ENCODE data around the gene SUOX. TPM values are rescaled to one million over a fixed set of nuclear protein-coding genes. Genes with fewer than 3 reads are reported as not detected.
"Not testable (repeated sequence)": the region's sequence is repeated elsewhere in the genome, so short reads cannot be mapped to it uniquely, and the experiment has no call there.

SUOX gene
- total and polyA plus RNA-seq, 2 donors (not counting 1 experiment from before 2014, with no cell fraction given) = 11.1 to 11.6 TPM

DNA sequence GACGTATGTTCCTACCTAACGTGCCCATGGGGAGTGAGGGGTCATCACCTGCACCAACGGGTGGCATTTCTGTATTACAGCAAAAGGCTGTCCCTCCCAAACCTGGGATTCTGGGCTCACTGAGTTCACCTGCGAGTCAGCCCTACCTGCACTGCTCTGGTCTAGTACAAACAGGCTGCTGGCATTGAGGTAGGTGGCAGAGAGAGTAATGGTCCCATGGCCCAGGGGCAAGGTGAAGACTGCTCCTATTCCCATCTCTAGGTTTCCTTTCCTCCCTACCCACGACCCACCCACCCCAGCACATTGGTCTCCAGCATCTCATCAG is 421 bp downstream of the SUOX start:
- Histone ChIP-seq H2AFZ (ENCODE audit: low read length) (peak overlapping the region; percentile 79), H4K20me1 (ENCODE audit: control insufficient read depth, extremely low read depth, insufficient read depth, low read length) (no peaks in the 10 kb centered on the region), H3K79me2 (ENCODE audit: control insufficient read depth, insufficient read depth, low read length) (peaks cover 2% of the 10 kb centered on the region), H3K4me2 (ENCODE audit: extremely low read depth, insufficient read depth, low read length) (peak overlapping the region; percentile 96), H3K27me3 (ENCODE audit: control insufficient read depth, insufficient read depth, low read length) (no peaks in the 10 kb centered on the region), H3K9me3 (ENCODE audit: control insufficient read depth, insufficient read depth, low read depth, low read length) (no peaks in the 10 kb centered on the region), H3K9ac (ENCODE audit: insufficient read depth, low read length) (peak overlapping the region; percentile 60), H3K4me1 (ENCODE audit: control insufficient read depth, extremely low read depth, insufficient read depth, low read length) (no peaks in the 10 kb centered on the region), H3K27ac (ENCODE audit: insufficient read depth, low read length) (peak overlapping the region; percentile 51), H3K36me3 (ENCODE audit: control insufficient read depth, insufficient read depth, low read length) (peaks cover 1% of the 10 kb centered on the region), H3K4me3 (replicated peaks in 1 of 4; ENCODE audit: control extremely low read depth in 1 of 4, insufficient read depth in 1 of 4, low read depth in 3 of 4, low read length in 4 of 4) (peak overlapping the region; percentile 65 to 97 (median 93))
- no peak for DNase-seq (ENCODE audit: low read depth in 2 of 2)
- TF ChIP-seq EZH2 (IDR thresholded peaks at IDR 0.05; ENCODE audit: low read length, missing control alignments) = no peak
- TF ChIP-seq, protein P1, sequence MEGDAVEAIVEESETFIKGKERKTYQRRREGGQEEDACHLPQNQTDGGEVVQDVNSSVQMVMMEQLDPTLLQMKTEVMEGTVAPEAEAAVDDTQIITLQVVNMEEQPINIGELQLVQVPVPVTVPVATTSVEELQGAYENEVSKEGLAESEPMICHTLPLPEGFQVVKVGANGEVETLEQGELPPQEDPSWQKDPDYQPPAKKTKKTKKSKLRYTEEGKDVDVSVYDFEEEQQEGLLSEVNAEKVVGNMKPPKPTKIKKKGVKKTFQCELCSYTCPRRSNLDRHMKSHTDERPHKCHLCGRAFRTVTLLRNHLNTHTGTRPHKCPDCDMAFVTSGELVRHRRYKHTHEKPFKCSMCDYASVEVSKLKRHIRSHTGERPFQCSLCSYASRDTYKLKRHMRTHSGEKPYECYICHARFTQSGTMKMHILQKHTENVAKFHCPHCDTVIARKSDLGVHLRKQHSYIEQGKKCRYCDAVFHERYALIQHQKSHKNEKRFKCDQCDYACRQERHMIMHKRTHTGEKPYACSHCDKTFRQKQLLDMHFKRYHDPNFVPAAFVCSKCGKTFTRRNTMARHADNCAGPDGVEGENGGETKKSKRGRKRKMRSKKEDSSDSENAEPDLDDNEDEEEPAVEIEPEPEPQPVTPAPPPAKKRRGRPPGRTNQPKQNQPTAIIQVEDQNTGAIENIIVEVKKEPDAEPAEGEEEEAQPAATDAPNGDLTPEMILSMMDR (conservative IDR thresholded peaks at IDR 0.05 in 1 of 2, IDR thresholded peaks at IDR 0.05 in 1 of 2; ENCODE audit: low read depth in 1 of 2, low read length in 2 of 2) = no peak

DNA sequence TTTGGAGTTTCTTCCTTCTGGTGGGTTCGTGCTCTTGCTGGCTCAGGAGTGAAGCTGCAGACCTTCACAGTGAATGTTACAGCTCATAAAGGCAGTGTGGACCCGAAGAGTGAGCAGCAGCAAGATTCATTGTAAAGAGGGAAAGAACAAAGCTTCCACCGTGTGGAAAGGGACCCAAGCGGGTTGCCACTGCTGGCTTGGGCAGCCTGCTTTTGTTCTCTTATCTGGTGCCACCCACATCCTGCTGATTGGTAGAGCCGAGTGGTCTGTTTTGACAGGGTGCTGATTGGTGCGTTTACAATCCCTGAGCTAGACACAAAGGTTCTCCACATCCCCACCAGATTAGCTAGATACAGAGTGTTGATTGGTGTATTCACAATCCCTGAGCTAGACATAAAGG is 2.4 kb downstream of the SUOX start:
- not testable (repeated sequence) for DNase-seq (ENCODE audit: low read depth in 2 of 2); H3K79me2 ChIP-seq (ENCODE audit: control insufficient read depth, insufficient read depth, low read length); H3K9ac ChIP-seq (ENCODE audit: insufficient read depth, low read length); H3K9me3 ChIP-seq (ENCODE audit: control insufficient read depth, insufficient read depth, low read depth, low read length); H3K36me3 ChIP-seq (ENCODE audit: control insufficient read depth, insufficient read depth, low read length); H4K20me1 ChIP-seq (ENCODE audit: control insufficient read depth, extremely low read depth, insufficient read depth, low read length); H3K27ac ChIP-seq (ENCODE audit: insufficient read depth, low read length); H3K4me1 ChIP-seq (ENCODE audit: control insufficient read depth, extremely low read depth, insufficient read depth, low read length); H3K27me3 ChIP-seq (ENCODE audit: control insufficient read depth, insufficient read depth, low read length); H3K4me3 ChIP-seq (replicated peaks in 1 of 4; ENCODE audit: control extremely low read depth in 1 of 4, insufficient read depth in 1 of 4, low read depth in 3 of 4, low read length in 4 of 4); H3K4me2 ChIP-seq (ENCODE audit: extremely low read depth, insufficient read depth, low read length); H2AFZ ChIP-seq (ENCODE audit: low read length)

DNA sequence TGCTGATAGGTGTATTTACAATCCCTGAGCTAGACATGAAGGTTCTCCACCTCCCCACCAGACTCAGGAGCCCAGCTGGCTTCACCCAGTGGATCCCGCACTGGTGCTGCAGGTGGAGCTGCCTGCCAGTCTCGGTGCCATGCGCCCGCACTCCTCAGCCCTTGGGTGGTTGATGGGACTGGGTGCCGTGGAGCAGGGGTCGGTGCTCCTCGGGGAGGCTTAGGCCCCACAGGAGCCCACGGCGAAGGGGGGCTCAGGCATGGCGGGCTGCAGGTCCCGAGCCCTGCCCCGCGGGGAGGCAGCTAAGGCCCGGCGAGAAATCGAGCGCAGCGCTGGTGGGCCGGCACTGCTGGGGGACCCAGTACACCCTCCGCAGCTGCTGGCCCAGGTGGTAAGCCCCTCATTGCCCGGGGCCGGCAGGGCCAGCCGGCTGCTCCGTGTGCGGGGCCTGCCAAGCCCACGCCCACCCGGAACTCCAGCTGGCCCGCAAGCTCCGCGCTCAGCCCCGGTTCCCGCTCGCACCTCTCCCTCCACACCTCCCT is 3.0 kb downstream of the SUOX start:
- H3K36me3 ChIP-seq (ENCODE audit: control insufficient read depth, insufficient read depth, low read length); H3K27me3 ChIP-seq (ENCODE audit: control insufficient read depth, insufficient read depth, low read length); DNase-seq (ENCODE audit: low read depth in 2 of 2); H3K4me1 ChIP-seq (ENCODE audit: control insufficient read depth, extremely low read depth, insufficient read depth, low read length); H2AFZ ChIP-seq (ENCODE audit: low read length); H4K20me1 ChIP-seq (ENCODE audit: control insufficient read depth, extremely low read depth, insufficient read depth, low read length); H3K9ac ChIP-seq (ENCODE audit: insufficient read depth, low read length); H3K27ac ChIP-seq (ENCODE audit: insufficient read depth, low read length); H3K9me3 ChIP-seq (ENCODE audit: control insufficient read depth, insufficient read depth, low read depth, low read length); H3K4me3 ChIP-seq (replicated peaks in 1 of 4; ENCODE audit: control extremely low read depth in 1 of 4, insufficient read depth in 1 of 4, low read depth in 3 of 4, low read length in 4 of 4); H3K4me2 ChIP-seq (ENCODE audit: extremely low read depth, insufficient read depth, low read length); H3K79me2 ChIP-seq (ENCODE audit: control insufficient read depth, insufficient read depth, low read length): not testable (repeated sequence)

DNA sequence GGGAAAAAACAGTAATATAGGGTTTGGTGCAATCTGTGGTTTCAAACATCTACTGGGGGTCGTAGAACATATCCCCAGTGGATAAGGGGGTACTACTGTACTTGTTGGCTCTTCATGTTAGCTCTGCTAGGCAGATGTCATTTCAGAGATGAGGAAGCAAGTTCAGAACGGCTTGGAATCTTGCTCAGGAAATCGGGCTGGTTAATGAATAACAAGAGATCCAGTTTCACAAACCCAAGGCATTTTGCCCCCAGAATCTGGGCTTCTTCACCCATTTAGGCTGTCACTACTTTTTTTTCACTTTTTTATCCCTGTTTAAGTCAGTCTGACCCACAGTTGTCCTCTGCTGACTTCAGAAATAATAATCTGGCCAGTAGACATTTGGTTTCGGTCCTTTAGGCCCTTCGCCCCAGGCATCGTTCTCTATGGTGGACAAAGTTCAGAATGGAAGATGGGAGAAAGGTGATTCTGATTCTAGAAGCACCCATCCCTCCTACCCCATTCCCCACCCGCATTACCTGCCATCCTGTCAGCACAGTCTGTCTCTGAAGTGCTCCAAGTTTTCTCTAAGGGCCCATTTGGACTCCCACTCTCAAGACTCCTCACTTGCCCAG is 4.5 kb downstream of the SUOX start:
- Histone ChIP-seq H3K27ac (ENCODE audit: insufficient read depth, low read length) (no peak overlapping the region), H3K79me2 (ENCODE audit: control insufficient read depth, insufficient read depth, low read length) (peaks cover 2% of the 10 kb centered on the region), H3K9ac (ENCODE audit: insufficient read depth, low read length) (no peak overlapping the region)

DNA sequence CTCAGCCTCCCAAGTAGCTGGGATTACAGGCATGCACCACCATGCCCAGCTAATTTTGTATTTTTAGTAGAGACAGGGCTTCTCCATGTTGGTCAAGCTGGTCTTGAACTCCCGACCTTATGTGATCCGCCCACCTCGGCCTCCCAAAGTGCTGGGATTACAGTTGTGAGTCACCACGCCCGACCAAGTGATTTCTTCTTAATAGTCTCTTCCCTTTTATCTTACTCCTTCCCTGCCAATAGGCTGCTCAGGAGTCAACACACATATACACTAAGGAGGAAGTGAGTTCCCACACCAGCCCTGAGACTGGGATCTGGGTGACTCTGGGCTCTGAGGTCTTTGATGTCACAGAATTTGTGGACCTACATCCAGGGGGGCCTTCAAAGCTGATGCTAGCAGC is 6.3 kb downstream of the SUOX start:
- not testable (repeated sequence) for DNase-seq (ENCODE audit: low read depth in 2 of 2); H3K36me3 ChIP-seq (ENCODE audit: control insufficient read depth, insufficient read depth, low read length); H2AFZ ChIP-seq (ENCODE audit: low read length); H3K27me3 ChIP-seq (ENCODE audit: control insufficient read depth, insufficient read depth, low read length); H3K9ac ChIP-seq (ENCODE audit: insufficient read depth, low read length); H3K79me2 ChIP-seq (ENCODE audit: control insufficient read depth, insufficient read depth, low read length); H3K4me2 ChIP-seq (ENCODE audit: extremely low read depth, insufficient read depth, low read length); H3K4me3 ChIP-seq (replicated peaks in 1 of 4; ENCODE audit: control extremely low read depth in 1 of 4, insufficient read depth in 1 of 4, low read depth in 3 of 4, low read length in 4 of 4); H3K27ac ChIP-seq (ENCODE audit: insufficient read depth, low read length); H3K9me3 ChIP-seq (ENCODE audit: control insufficient read depth, insufficient read depth, low read depth, low read length); H4K20me1 ChIP-seq (ENCODE audit: control insufficient read depth, extremely low read depth, insufficient read depth, low read length); H3K4me1 ChIP-seq (ENCODE audit: control insufficient read depth, extremely low read depth, insufficient read depth, low read length)

More for the DNA sequence above, 4.5 kb downstream of the SUOX start:
- Histone ChIP-seq H4K20me1 (ENCODE audit: control insufficient read depth, extremely low read depth, insufficient read depth, low read length) (no peaks in the 10 kb centered on the region), H2AFZ (ENCODE audit: low read length) (no peak overlapping the region), H3K4me3 (replicated peaks in 1 of 4; ENCODE audit: control extremely low read depth in 1 of 4, insufficient read depth in 1 of 4, low read depth in 3 of 4, low read length in 4 of 4) (no peak overlapping the region), H3K36me3 (ENCODE audit: control insufficient read depth, insufficient read depth, low read length) (peaks cover 6% of the 10 kb centered on the region), H3K27me3 (ENCODE audit: control insufficient read depth, insufficient read depth, low read length) (no peaks in the 10 kb centered on the region), H3K9me3 (ENCODE audit: control insufficient read depth, insufficient read depth, low read depth, low read length) (no peaks in the 10 kb centered on the region), H3K4me1 (ENCODE audit: control insufficient read depth, extremely low read depth, insufficient read depth, low read length) (no peaks in the 10 kb centered on the region), H3K4me2 (ENCODE audit: extremely low read depth, insufficient read depth, low read length) (no peak overlapping the region)
- no peak for DNase-seq (ENCODE audit: low read depth in 2 of 2)
- TF ChIP-seq EZH2 (IDR thresholded peaks at IDR 0.05; ENCODE audit: low read length, missing control alignments) = no peak
- TF ChIP-seq, protein P1 (conservative IDR thresholded peaks at IDR 0.05 in 1 of 2, IDR thresholded peaks at IDR 0.05 in 1 of 2; ENCODE audit: low read depth in 1 of 2, low read length in 2 of 2) = no peak
